OCI-LY7 (cell line): ENCODE results near the gene MCM10.

ENCODE experiments used
- CTCF ChIP-seq: fragments of 200-600 bp; sonication (generic); conservative IDR thresholded peaks from 2 replicates; pipeline ENCODE4 v1.5.1; 2014; ENCODE audit warnings: mild to moderate bottlenecking, antibody characterized with exemption, low read length, moderate library complexity, mixed read lengths
- EZH2phosphoT487 ChIP-seq: fragments of 200-600 bp; sonication (generic); IDR thresholded peaks from 2 replicates; pipeline ENCODE4 v1.6.1; 2018; ENCODE audit warnings: low read depth, borderline replicate concordance, mild to moderate bottlenecking, mixed run types, antibody characterized with exemption, low read length, moderate library complexity, mixed read lengths

DNA sequence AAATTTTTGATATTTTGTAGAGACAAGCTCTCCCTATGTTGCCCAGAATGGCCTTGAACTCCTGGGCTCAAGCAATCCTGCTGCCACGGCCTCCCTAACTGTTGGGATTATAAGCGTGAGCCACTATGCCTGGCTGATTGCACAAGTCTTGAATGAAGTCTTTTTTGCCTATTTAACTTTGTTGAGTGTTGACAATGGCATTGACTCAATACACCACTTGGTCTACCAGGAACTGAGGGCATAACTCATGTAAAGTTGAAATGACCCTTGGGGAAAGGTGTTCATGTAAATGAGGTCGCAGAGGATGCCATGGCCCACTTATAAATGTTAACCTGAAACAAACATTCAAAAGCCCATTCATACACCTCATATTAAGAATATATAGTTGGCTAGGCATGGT lies 80.3 kb downstream of the MCM10 start:
- no peak for TF ChIP-seq EZH2phosphoT487
- TF ChIP-seq CTCF = no peak
